T follicular helper cell (primary cell): Measurements from ENCODE around the gene KCNV2.

Source experiments
- DNase-seq: peaks from one replicate; pipeline ENCODE4 v3.0.0-alpha.2; 2020; ENCODE audit warnings: low read depth

Gene KCNV2

GRCh38 chr9:2720179-2720654 lies 2.9 kb downstream of the KCNV2 start:
- no peak for DNase-seq

GRCh38 chr9:2722715-2723114 lies 5.4 kb downstream of the KCNV2 start:
- DNase-seq = no peak

GRCh38 chr9:2723376-2724065 lies 6.2 kb downstream of the KCNV2 start:
- no peak for DNase-seq

- no peak for DNase-seq
Observed at GRCh38 chr9:2725126-2725525, 7.8 kb downstream of the KCNV2 start.

GRCh38 chr9:2725898-2726649 lies 8.8 kb downstream of the KCNV2 start:
- DNase-seq = no peak

- no peak for DNase-seq
Observed at GRCh38 chr9:2726650-2727340, 9.5 kb downstream of the KCNV2 start.

GRCh38 chr9:2727374-2727773 lies 10.1 kb downstream of the KCNV2 start:
- no peak for DNase-seq

- no peak for DNase-seq
Observed at GRCh38 chr9:2727966-2728613, 10.8 kb downstream of the KCNV2 start.

GRCh38 chr9:2729003-2729402 lies 11.7 kb downstream of the KCNV2 start:
- no peak for DNase-seq

- DNase-seq = no peak
Observed at GRCh38 chr9:2729721-2730120, 12.4 kb downstream of the KCNV2 start.

- DNase-seq = no peak
Observed at GRCh38 chr9:2730971-2731370, 13.7 kb downstream of the KCNV2 start.

GRCh38 chr9:2732492-2732891 lies 15.2 kb downstream of the KCNV2 start:
- no peak for DNase-seq

GRCh38 chr9:2740616-2741015 lies 23.3 kb downstream of the KCNV2 start:
- DNase-seq = no peak

GRCh38 chr9:2741441-2742158 lies 24.3 kb downstream of the KCNV2 start:
- DNase-seq = no peak

- no peak for DNase-seq
Observed at GRCh38 chr9:2742214-2742613, 24.9 kb downstream of the KCNV2 start.

- no peak for DNase-seq
Observed at GRCh38 chr9:2743937-2744529, 26.7 kb downstream of the KCNV2 start.

GRCh38 chr9:2745560-2746380 lies 28.5 kb downstream of the KCNV2 start:
- no peak for DNase-seq

- DNase-seq = no peak
Observed at GRCh38 chr9:2749485-2749884, 32.2 kb downstream of the KCNV2 start.

- no peak for DNase-seq
Observed at GRCh38 chr9:2755285-2755684, 38.0 kb downstream of the KCNV2 start.

GRCh38 chr9:2758162-2758897 lies 41.0 kb downstream of the KCNV2 start:
- no peak for DNase-seq
